Skeletal muscle satellite cell (primary cell): ENCODE measurements around the gene CPE.

ENCODE experiments used
- H3K27me3 ChIP-seq: 2 replicates; pipeline ENCODE4 v1.7.0; 2013; ENCODE audit warnings: low read length; ENCODE audit not compliant: control insufficient read depth, insufficient read depth
- H3K36me3 ChIP-seq: 2 replicates; pipeline ENCODE4 v1.7.0; 2013; ENCODE audit warnings: mild to moderate bottlenecking, control low read depth, low read length; ENCODE audit not compliant: insufficient read depth
- H3K4me1 ChIP-seq: 2 replicates; pipeline ENCODE4 v1.7.0; 2013; ENCODE audit warnings: low read length; ENCODE audit not compliant: control insufficient read depth, insufficient read depth
- H3K4me2 ChIP-seq: 2 replicates; pipeline ENCODE4 v1.7.0; 2013; ENCODE audit warnings: mild to moderate bottlenecking, low read length
- H3K4me3 ChIP-seq: 2 replicates; pipeline ENCODE4 v1.7.0; 2013; ENCODE audit warnings: low read length
- H3K9ac ChIP-seq: 2 replicates; pipeline ENCODE4 v1.7.0; 2013; ENCODE audit warnings: mild to moderate bottlenecking, low read depth, low read length, moderate library complexity
- H3K9me3 ChIP-seq: replicated peaks from 2 replicates; pipeline ENCODE4 v1.7.0; 2013; ENCODE audit warnings: mild to moderate bottlenecking, control low read depth, low read length

CPE gene

GRCh38 chr4:165368114-165368513 lies 10.7 kb upstream of the CPE start:
- no peak overlapping the region for H3K4me3 ChIP-seq
- H3K4me2 ChIP-seq: no peak overlapping the region
- no peaks in the 10 kb centered on the region for H3K4me1 ChIP-seq
- no peak overlapping the region for H3K9ac ChIP-seq
- H3K27me3 ChIP-seq: no peaks in the 10 kb centered on the region
- no peaks in the 10 kb centered on the region for H3K36me3 ChIP-seq
- H3K9me3 ChIP-seq: no peaks in the 10 kb centered on the region

- Histone ChIP-seq H3K4me2 (no peak overlapping the region), H3K27me3 (no peaks in the 10 kb centered on the region), H3K36me3 (no peaks in the 10 kb centered on the region), H3K4me1 (no peaks in the 10 kb centered on the region), H3K9me3 (no peaks in the 10 kb centered on the region), H3K4me3 (no peak overlapping the region), H3K9ac (no peak overlapping the region)
Observed at GRCh38 chr4:165368567-165368966, 10.2 kb upstream of the CPE start.

- H3K27me3 ChIP-seq: no peaks in the 10 kb centered on the region
- H3K4me1 ChIP-seq: no peaks in the 10 kb centered on the region
- H3K4me2 ChIP-seq: no peak overlapping the region
- H3K9me3 ChIP-seq: no peaks in the 10 kb centered on the region
- no peak overlapping the region for H3K4me3 ChIP-seq
- no peak overlapping the region for H3K9ac ChIP-seq
- no peaks in the 10 kb centered on the region for H3K36me3 ChIP-seq
Observed at GRCh38 chr4:165369522-165369921, 9.3 kb upstream of the CPE start.

GRCh38 chr4:165370530-165370929 lies 8.3 kb upstream of the CPE start:
- Histone ChIP-seq H3K4me2 (no peak overlapping the region), H3K36me3 (no peaks in the 10 kb centered on the region), H3K27me3 (no peaks in the 10 kb centered on the region), H3K4me1 (no peaks in the 10 kb centered on the region), H3K9me3 (no peaks in the 10 kb centered on the region), H3K4me3 (no peak overlapping the region), H3K9ac (no peak overlapping the region)

GRCh38 chr4:165375465-165375864 lies 3.3 kb upstream of the CPE start:
- H3K4me2 ChIP-seq: no peak overlapping the region
- H3K4me3 ChIP-seq: no peak overlapping the region
- H3K36me3 ChIP-seq: no peaks in the 10 kb centered on the region
- peaks cover 2% of the 10 kb centered on the region for H3K4me1 ChIP-seq
- H3K27me3 ChIP-seq: no peaks in the 10 kb centered on the region
- no peaks in the 10 kb centered on the region for H3K9me3 ChIP-seq
- no peak overlapping the region for H3K9ac ChIP-seq

- peak overlapping the region; percentile 77 for H3K9ac ChIP-seq
- H3K36me3 ChIP-seq: no peaks in the 10 kb centered on the region
- H3K27me3 ChIP-seq: no peaks in the 10 kb centered on the region
- no peaks in the 10 kb centered on the region for H3K9me3 ChIP-seq
- H3K4me2 ChIP-seq: peak overlapping the region; percentile 99
- H3K4me3 ChIP-seq: peak overlapping the region; percentile 90
- H3K4me1 ChIP-seq: peaks cover 2% of the 10 kb centered on the region
Observed at GRCh38 chr4:165378398-165378744, 437 bp upstream of the CPE start.

- Histone ChIP-seq H3K4me3 (no peak overlapping the region), H3K36me3 (no peaks in the 10 kb centered on the region), H3K27me3 (no peaks in the 10 kb centered on the region), H3K9me3 (no peaks in the 10 kb centered on the region), H3K4me2 (no peak overlapping the region), H3K9ac (no peak overlapping the region), H3K4me1 (peaks cover 2% of the 10 kb centered on the region)
Observed at GRCh38 chr4:165379678-165380064, 863 bp downstream of the CPE start.

- H3K4me1 ChIP-seq: peaks cover 2% of the 10 kb centered on the region
- H3K36me3 ChIP-seq: no peaks in the 10 kb centered on the region
- H3K4me3 ChIP-seq: no peak overlapping the region
- no peaks in the 10 kb centered on the region for H3K27me3 ChIP-seq
- no peak overlapping the region for H3K9ac ChIP-seq
- no peaks in the 10 kb centered on the region for H3K9me3 ChIP-seq
- no peak overlapping the region for H3K4me2 ChIP-seq
Observed at GRCh38 chr4:165380805-165381204, 2.0 kb downstream of the CPE start.

- no peaks in the 10 kb centered on the region for H3K9me3 ChIP-seq
- H3K4me1 ChIP-seq: peaks cover 2% of the 10 kb centered on the region
- no peak overlapping the region for H3K9ac ChIP-seq
- H3K4me2 ChIP-seq: no peak overlapping the region
- no peaks in the 10 kb centered on the region for H3K27me3 ChIP-seq
- H3K4me3 ChIP-seq: no peak overlapping the region
- H3K36me3 ChIP-seq: no peaks in the 10 kb centered on the region
Observed at GRCh38 chr4:165381821-165382373, 3.1 kb downstream of the CPE start.

GRCh38 chr4:165382640-165383039 lies 3.8 kb downstream of the CPE start:
- Histone ChIP-seq H3K4me3 (no peak overlapping the region), H3K4me1 (peaks cover 2% of the 10 kb centered on the region), H3K9me3 (no peaks in the 10 kb centered on the region), H3K36me3 (no peaks in the 10 kb centered on the region), H3K27me3 (no peaks in the 10 kb centered on the region), H3K9ac (no peak overlapping the region), H3K4me2 (no peak overlapping the region)

- H3K27me3 ChIP-seq: no peaks in the 10 kb centered on the region
Observed at GRCh38 chr4:165383591-165384073, 4.8 kb downstream of the CPE start.

GRCh38 chr4:165384186-165384585 lies 5.4 kb downstream of the CPE start:
- no peaks in the 10 kb centered on the region for H3K9me3 ChIP-seq
- H3K9ac ChIP-seq: no peak overlapping the region
- H3K4me2 ChIP-seq: no peak overlapping the region
- H3K36me3 ChIP-seq: no peaks in the 10 kb centered on the region
- no peaks in the 10 kb centered on the region for H3K27me3 ChIP-seq
- H3K4me1 ChIP-seq: no peaks in the 10 kb centered on the region
- H3K4me3 ChIP-seq: no peak overlapping the region

More at GRCh38 chr4:165383591-165384073, 4.8 kb downstream of the CPE start:
- no peaks in the 10 kb centered on the region for H3K4me1 ChIP-seq
- H3K9me3 ChIP-seq: no peaks in the 10 kb centered on the region
- H3K4me3 ChIP-seq: no peak overlapping the region
- no peaks in the 10 kb centered on the region for H3K36me3 ChIP-seq
- H3K9ac ChIP-seq: no peak overlapping the region
- no peak overlapping the region for H3K4me2 ChIP-seq
